PFSK-1 (cell line): ENCODE data around the gene IER2.

ENCODE experiments used
- FOXP2 ChIP-seq: optimal IDR thresholded peaks from 2 replicates; pipeline ENCODE3; 2011; ENCODE audit warnings: borderline replicate concordance, control low read depth, inconsistent platforms; ENCODE audit not compliant: insufficient read depth; ENCODE audit errors: extremely low read length, extremely low read depth
- POLR2AphosphoS5 ChIP-seq: IDR thresholded peaks from 2 replicates; pipeline ENCODE4 v1.6.1; 2012; ENCODE audit warnings: low read depth, mild to moderate bottlenecking, control low read depth, low read length, moderate library complexity
- REST ChIP-seq, 2 experiments: IDR thresholded peaks; 2 replicates each; pipeline versions ENCODE4 v1.6.1 to v1.8.0; 2011 to 2012; ENCODE audit warnings: low read depth in 2 of 2, low read length in 2 of 2, control low read depth in 1 of 2, inconsistent platforms in 1 of 2, mild to moderate bottlenecking in 1 of 2, moderate library complexity in 1 of 2; ENCODE audit not compliant: insufficient read depth in 1 of 2
- SIN3A ChIP-seq: IDR thresholded peaks from 2 replicates; pipeline ENCODE4 v1.6.1; 2012; ENCODE audit warnings: mild to moderate bottlenecking, low read length, moderate library complexity, borderline replicate concordance; ENCODE audit not compliant: insufficient read depth
- TAF1 ChIP-seq: IDR thresholded peaks from 2 replicates; pipeline ENCODE4 v1.6.1; 2012; ENCODE audit warnings: low read length, control low read depth, borderline replicate concordance; ENCODE audit not compliant: insufficient read depth

The IER2 gene

GRCh38 chr19:13134626-13135025, 15.6 kb upstream of the IER2 start:
- TF ChIP-seq POLR2AphosphoS5 (no peak), TAF1 (no peak), SIN3A (no peak), FOXP2 (no peak), REST (IDR thresholded peaks at IDR 0.05; ENCODE audit: insufficient read depth in 1 of 2, low read depth in 2 of 2, low read length in 2 of 2) (no peak)

- no peak for TF ChIP-seq TAF1
- no peak for TF ChIP-seq REST (IDR thresholded peaks at IDR 0.05; ENCODE audit: insufficient read depth in 1 of 2, low read depth in 2 of 2, low read length in 2 of 2)
- no peak for TF ChIP-seq SIN3A
- no peak for TF ChIP-seq POLR2AphosphoS5
- TF ChIP-seq FOXP2 = no peak
These were observed 14.8 kb upstream of the IER2 start for GRCh38 chr19:13135068-13136062.

GRCh38 chr19:13137290-13137794, 12.9 kb upstream of the IER2 start:
- TF ChIP-seq SIN3A (no peak), TAF1 (no peak), FOXP2 (no peak), REST (IDR thresholded peaks at IDR 0.05; ENCODE audit: insufficient read depth in 1 of 2, low read depth in 2 of 2, low read length in 2 of 2) (no peak), POLR2AphosphoS5 (no peak)

- TF ChIP-seq TAF1 (no peak), POLR2AphosphoS5 (no peak), FOXP2 (no peak), SIN3A (no peak), REST (IDR thresholded peaks at IDR 0.05; ENCODE audit: insufficient read depth in 1 of 2, low read depth in 2 of 2, low read length in 2 of 2) (no peak)
These were observed 11.9 kb upstream of the IER2 start for GRCh38 chr19:13138171-13138915.
